Karpas-422 (cell line): ENCODE data around the gene ZFHX3. TPM values are rescaled to one million over a fixed set of nuclear protein-coding genes. Genes with fewer than 3 reads are reported as not detected.

Source experiments
- DNase-seq: peaks from one replicate; pipeline ENCODE4 v3.0.0-alpha.2; 2015
- H2AFZ ChIP-seq: fragments of 200-600 bp; sonication (generic); 2 replicates; pipeline ENCODE4 v1.6.1; 2014; ENCODE audit warnings: antibody characterized with exemption, low read length, mixed read lengths
- H3K27ac ChIP-seq: fragments of 200-600 bp; sonication (generic); 2 replicates; pipeline ENCODE4 v1.5.1; 2014; ENCODE audit warnings: mild to moderate bottlenecking, low read length, moderate library complexity
- H3K27me3 ChIP-seq: fragments of 200-600 bp; sonication (generic); 2 replicates; pipeline ENCODE4 v1.6.1; 2014; ENCODE audit warnings: low read length, mixed read lengths
- H3K36me3 ChIP-seq: fragments of 200-600 bp; sonication (generic); 2 replicates; pipeline ENCODE4 v1.6.1; 2014; ENCODE audit warnings: low read length, mixed read lengths; ENCODE audit not compliant: insufficient read depth
- H3K4me1 ChIP-seq: fragments of 200-600 bp; sonication (generic); 2 replicates; pipeline ENCODE4 v1.6.1; 2014; ENCODE audit warnings: mild to moderate bottlenecking, low read length, mixed read lengths
- H3K4me2 ChIP-seq: fragments of 200-600 bp; sonication (generic); 2 replicates; pipeline ENCODE4 v1.6.1; 2014; ENCODE audit warnings: low read length, low read depth, mild to moderate bottlenecking; ENCODE audit not compliant: poor library complexity, severe bottlenecking
- H3K4me3 ChIP-seq: fragments of 200-600 bp; sonication (generic); 2 replicates; pipeline ENCODE4 v1.5.1; 2014; ENCODE audit warnings: mild to moderate bottlenecking, antibody characterized with exemption, low read length, mixed read lengths
- H3K79me2 ChIP-seq: fragments of 200-600 bp; sonication (generic); 2 replicates; pipeline ENCODE4 v1.6.1; 2014; ENCODE audit warnings: mild to moderate bottlenecking, low read length, mixed read lengths
- H3K9ac ChIP-seq: fragments of 200-600 bp; sonication (generic); 2 replicates; pipeline ENCODE4 v1.6.0; 2014; ENCODE audit warnings: low read length
- H3K9me2 ChIP-seq: fragments of 200-600 bp; sonication (generic), shearing (Covaris generic); replicated peaks from 2 replicates; pipeline ENCODE4 v1.6.0; 2014; ENCODE audit warnings: mild to moderate bottlenecking, low read length, moderate library complexity; ENCODE audit not compliant: insufficient read depth
- H3K9me3 ChIP-seq: fragments of 300-700, 200-600 bp; sonication (generic); 2 replicates; pipeline ENCODE4 v1.6.1; 2014; ENCODE audit warnings: low read length, mixed read lengths
- H4K20me1 ChIP-seq: fragments of 200-600 bp; sonication (generic); 2 replicates; pipeline ENCODE4 v1.6.1; 2014; ENCODE audit warnings: mild to moderate bottlenecking, antibody characterized with exemption, low read length, low read depth; ENCODE audit not compliant: insufficient read depth
- total RNA-seq: library from RNA; depleted of rRNA; stranded (reverse); fragments of >200 nt; shearing (Covaris generic); gene quantifications from 2 replicates; pipeline ENCODE4 v1.2.3, GENCODE V29; 2014; ENCODE audit warnings: low replicate concordance

The ZFHX3 gene
- total RNA-seq, 1 experiment from 2014 or later: 0.67 TPM

DNA sequence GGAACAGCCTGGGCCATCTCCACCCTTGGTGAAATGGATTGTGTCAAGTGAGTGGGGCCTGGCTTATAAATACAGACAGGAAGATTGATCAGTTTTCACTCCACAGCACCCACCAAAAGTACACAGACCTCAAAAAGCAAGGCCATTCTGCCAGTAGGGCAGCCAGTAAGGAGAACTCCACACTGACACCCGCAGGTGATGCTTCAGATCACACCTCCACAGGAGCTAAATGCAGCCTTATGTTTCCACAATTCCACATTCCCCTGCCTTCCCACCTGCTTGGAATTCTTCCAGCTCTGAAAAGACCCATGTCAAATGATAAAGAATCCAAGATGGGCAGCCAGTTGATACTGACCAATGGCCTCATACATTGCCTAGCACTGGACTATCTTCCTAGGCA is 191.1 kb downstream of the ZFHX3 start:
- Histone ChIP-seq H4K20me1 (no peaks in the 10 kb centered on the region), H3K4me3 (no peak overlapping the region), H3K4me1 (peaks cover 7% of the 10 kb centered on the region), H3K9me2 (no peaks in the 10 kb centered on the region), H3K9ac (no peak overlapping the region), H3K36me3 (no peaks in the 10 kb centered on the region), H3K4me2 (no peak overlapping the region), H3K27ac (no peak overlapping the region), H3K27me3 (no peaks in the 10 kb centered on the region), H2AFZ (no peak overlapping the region), H3K9me3 (no peaks in the 10 kb centered on the region), H3K79me2 (no peaks in the 10 kb centered on the region)
- DNase-seq: peak; percentile 51

GRCh38 chr16:72854267-72854959 is 193.5 kb downstream of the ZFHX3 start:
- Histone ChIP-seq H3K9me3 (no peaks in the 10 kb centered on the region), H3K79me2 (no peaks in the 10 kb centered on the region), H3K9me2 (no peaks in the 10 kb centered on the region), H3K4me3 (no peak overlapping the region), H3K4me1 (peaks cover 7% of the 10 kb centered on the region), H2AFZ (no peak overlapping the region), H3K4me2 (no peak overlapping the region), H4K20me1 (no peaks in the 10 kb centered on the region), H3K9ac (no peak overlapping the region), H3K36me3 (no peaks in the 10 kb centered on the region), H3K27me3 (no peaks in the 10 kb centered on the region), H3K27ac (no peak overlapping the region)
- DNase-seq: no peak

- Histone ChIP-seq H3K4me2 (no peak overlapping the region), H3K9ac (no peak overlapping the region), H3K4me3 (no peak overlapping the region), H3K9me2 (no peaks in the 10 kb centered on the region), H3K9me3 (no peaks in the 10 kb centered on the region), H2AFZ (no peak overlapping the region), H3K27me3 (no peaks in the 10 kb centered on the region), H3K36me3 (no peaks in the 10 kb centered on the region), H4K20me1 (no peaks in the 10 kb centered on the region), H3K4me1 (peaks cover 7% of the 10 kb centered on the region), H3K79me2 (no peaks in the 10 kb centered on the region), H3K27ac (no peak overlapping the region)
- no peak for DNase-seq
These were observed 194.2 kb downstream of the ZFHX3 start for GRCh38 chr16:72853575-72854266.

- Histone ChIP-seq H3K27me3 (no peaks in the 10 kb centered on the region), H3K9ac (no peak overlapping the region), H3K36me3 (no peaks in the 10 kb centered on the region), H3K4me3 (no peak overlapping the region), H3K79me2 (no peaks in the 10 kb centered on the region), H3K4me1 (peaks cover 7% of the 10 kb centered on the region), H4K20me1 (no peaks in the 10 kb centered on the region), H3K4me2 (no peak overlapping the region), H2AFZ (no peak overlapping the region), H3K9me3 (no peaks in the 10 kb centered on the region), H3K9me2 (no peaks in the 10 kb centered on the region), H3K27ac (no peak overlapping the region)
- no peak for DNase-seq
These were observed 195.5 kb downstream of the ZFHX3 start for GRCh38 chr16:72852421-72852820.

DNA sequence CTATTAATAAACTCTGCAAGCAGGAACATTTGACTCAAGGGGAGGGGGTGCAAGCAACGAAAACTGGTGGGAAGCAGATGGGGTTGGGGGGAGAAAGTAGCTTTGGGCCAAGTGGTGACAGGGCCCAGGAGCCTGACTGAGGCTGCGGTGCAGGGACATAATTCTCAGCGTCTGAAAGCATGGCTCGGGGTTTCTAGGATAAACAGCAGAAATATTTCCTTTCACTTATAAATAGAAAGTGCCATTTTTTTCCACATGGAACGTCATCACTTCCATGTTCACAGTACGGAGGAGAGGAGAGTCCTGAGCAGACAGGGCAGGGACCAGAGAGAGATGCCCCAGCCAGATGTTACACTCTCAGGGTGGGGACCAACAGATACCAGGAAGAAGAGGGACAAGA is 197.1 kb downstream of the ZFHX3 start:
- Histone ChIP-seq H3K9me3 (no peaks in the 10 kb centered on the region), H3K4me1 (peaks cover 7% of the 10 kb centered on the region), H2AFZ (no peak overlapping the region), H3K27me3 (no peaks in the 10 kb centered on the region), H3K27ac (no peak overlapping the region), H3K9ac (no peak overlapping the region), H3K36me3 (no peaks in the 10 kb centered on the region), H4K20me1 (no peaks in the 10 kb centered on the region), H3K4me2 (no peak overlapping the region), H3K79me2 (no peaks in the 10 kb centered on the region), H3K9me2 (no peaks in the 10 kb centered on the region), H3K4me3 (no peak overlapping the region)
- DNase-seq: no peak

- Histone ChIP-seq H3K27ac (no peak overlapping the region), H2AFZ (no peak overlapping the region), H3K9me2 (no peaks in the 10 kb centered on the region), H3K79me2 (no peaks in the 10 kb centered on the region), H4K20me1 (no peaks in the 10 kb centered on the region), H3K4me3 (no peak overlapping the region), H3K9me3 (no peaks in the 10 kb centered on the region), H3K36me3 (no peaks in the 10 kb centered on the region), H3K4me2 (no peak overlapping the region), H3K27me3 (no peaks in the 10 kb centered on the region), H3K9ac (no peak overlapping the region), H3K4me1 (peaks cover 7% of the 10 kb centered on the region)
- no peak for DNase-seq
These were observed 197.9 kb downstream of the ZFHX3 start for GRCh38 chr16:72850021-72850420.

DNA sequence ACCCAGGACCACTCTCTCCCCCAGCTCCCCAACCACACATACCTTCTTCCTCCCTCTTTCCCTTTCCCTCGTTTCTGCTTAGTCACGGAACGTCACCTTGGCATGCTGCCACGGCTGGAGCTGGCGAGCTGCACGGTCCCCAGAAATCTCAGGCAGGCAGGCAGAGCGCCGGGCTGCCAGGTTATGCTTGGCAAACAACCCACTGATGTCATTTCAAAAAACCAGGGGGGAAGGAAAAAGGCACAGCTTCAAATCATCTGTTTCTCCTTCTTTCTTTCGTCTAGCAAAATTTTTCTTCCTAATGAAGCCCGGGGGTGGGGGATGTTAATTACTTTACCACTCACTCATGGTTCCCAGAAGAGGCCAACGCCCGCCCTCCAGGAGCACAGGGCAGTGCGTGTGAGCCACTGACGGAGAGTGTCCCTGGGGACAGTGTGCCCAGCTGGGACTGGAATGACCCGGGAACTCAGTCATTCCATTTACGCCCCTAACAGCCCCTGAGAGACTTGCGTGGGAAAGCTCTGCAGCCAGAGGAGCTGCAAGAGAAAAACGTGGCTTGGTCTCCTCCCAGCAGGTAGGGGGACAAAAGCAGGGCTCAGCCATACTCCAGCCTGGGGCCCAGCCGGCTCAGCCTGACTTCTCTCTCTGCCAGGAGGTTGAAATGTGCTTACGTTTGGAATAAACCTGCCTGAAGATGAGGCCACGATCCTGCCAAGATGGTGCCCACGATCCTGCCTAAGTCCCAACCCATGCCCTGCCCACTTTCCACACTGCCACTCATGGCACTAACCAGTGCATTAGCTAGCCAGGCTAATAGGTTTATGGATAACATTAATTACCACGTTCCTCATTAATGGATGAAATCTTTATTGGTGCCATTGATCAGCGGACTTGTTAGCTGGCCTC is 198.9 kb downstream of the ZFHX3 start:
- H3K4me3 ChIP-seq: no peak overlapping the region
- peaks cover 10% of the 10 kb centered on the region for H3K4me1 ChIP-seq
- H3K27me3 ChIP-seq: no peaks in the 10 kb centered on the region
- no peaks in the 10 kb centered on the region for H3K9me3 ChIP-seq
- no peaks in the 10 kb centered on the region for H3K79me2 ChIP-seq
- H3K4me2 ChIP-seq: no peak overlapping the region
- H3K36me3 ChIP-seq: no peaks in the 10 kb centered on the region
- H4K20me1 ChIP-seq: no peaks in the 10 kb centered on the region
- no peak overlapping the region for H2AFZ ChIP-seq
- no peak overlapping the region for H3K9ac ChIP-seq
- no peak overlapping the region for H3K27ac ChIP-seq
- no peak for DNase-seq
- no peaks in the 10 kb centered on the region for H3K9me2 ChIP-seq

GRCh38 chr16:72848028-72848400 is 199.9 kb downstream of the ZFHX3 start:
- no peak overlapping the region for H3K4me2 ChIP-seq
- H4K20me1 ChIP-seq: no peaks in the 10 kb centered on the region
- no peaks in the 10 kb centered on the region for H3K9me3 ChIP-seq
- H3K27ac ChIP-seq: no peak overlapping the region
- no peaks in the 10 kb centered on the region for H3K27me3 ChIP-seq
- H3K36me3 ChIP-seq: no peaks in the 10 kb centered on the region
- H3K9ac ChIP-seq: no peak overlapping the region
- no peak overlapping the region for H3K4me3 ChIP-seq
- no peaks in the 10 kb centered on the region for H3K9me2 ChIP-seq
- H3K79me2 ChIP-seq: no peaks in the 10 kb centered on the region
- 0 out of 2 replicates have a peak, but pooled peaks cover 4% of the 10 kb centered on the region for H3K4me1 ChIP-seq
- no peak overlapping the region for H2AFZ ChIP-seq
- DNase-seq: no peak
